ENCODE measurements around the gene KPNA3.
"Not testable (repeated sequence)": the region's sequence is repeated elsewhere in the genome, so short reads cannot be mapped to it uniquely, and the experiment has no call there.

The KPNA3 gene

GRCh38 chr13:49749848-49750247, 42.6 kb downstream of the KPNA3 start:
- DNase-seq (ENCODE audit: low read depth) = no peak

GRCh38 chr13:49746111-49746510, 46.4 kb downstream of the KPNA3 start:
- no peak for DNase-seq (ENCODE audit: low read depth)

- no peak for DNase-seq (ENCODE audit: low read depth)
Measured at GRCh38 chr13:49740870-49741269, 51.6 kb downstream of the KPNA3 start.

- no peak for DNase-seq (ENCODE audit: low read depth)
Measured at GRCh38 chr13:49739498-49740187, 52.8 kb downstream of the KPNA3 start.

GRCh38 chr13:49733181-49733951, 59.1 kb downstream of the KPNA3 start:
- no peak for DNase-seq (ENCODE audit: low read depth)

GRCh38 chr13:49731766-49732165, 60.7 kb downstream of the KPNA3 start:
- DNase-seq (ENCODE audit: low read depth) = no peak

GRCh38 chr13:49716615-49717014, 75.9 kb downstream of the KPNA3 start:
- no peak for DNase-seq (ENCODE audit: low read depth)

GRCh38 chr13:49714757-49715156, 77.7 kb downstream of the KPNA3 start:
- no peak for DNase-seq (ENCODE audit: low read depth)

GRCh38 chr13:49711218-49711863, 81.1 kb downstream of the KPNA3 start:
- DNase-seq (ENCODE audit: low read depth) = no peak

GRCh38 chr13:49704264-49704663, 88.2 kb downstream of the KPNA3 start:
- DNase-seq (ENCODE audit: low read depth) = not testable (repeated sequence)

- no peak for DNase-seq (ENCODE audit: low read depth)
Measured at GRCh38 chr13:49701491-49701890, 91.0 kb downstream of the KPNA3 start.

GRCh38 chr13:49697468-49697867, 95.0 kb downstream of the KPNA3 start:
- DNase-seq (ENCODE audit: low read depth) = no peak

- DNase-seq (ENCODE audit: low read depth) = no peak
Measured at GRCh38 chr13:49694446-49694845, 98.0 kb downstream of the KPNA3 start.

GRCh38 chr13:49693877-49694276, 98.6 kb downstream of the KPNA3 start:
- DNase-seq (ENCODE audit: low read depth) = no peak

- no peak for DNase-seq (ENCODE audit: low read depth)
Measured at GRCh38 chr13:49693191-49693733, 99.2 kb downstream of the KPNA3 start.

- peak; percentile 84 for DNase-seq (ENCODE audit: low read depth)
Measured at GRCh38 chr13:49690995-49691784, 101.3 kb downstream of the KPNA3 start, which contains the start of gene EBPL. EBPL (minus strand) TSS chr13:49691486; CDS start chr13:49691424, 62 bp downstream.

- DNase-seq (ENCODE audit: low read depth) = no peak
Measured at GRCh38 chr13:49690133-49690994, 102.1 kb downstream of the KPNA3 start.

GRCh38 chr13:49683489-49683888, 109.0 kb downstream of the KPNA3 start:
- no peak for DNase-seq (ENCODE audit: low read depth)

GRCh38 chr13:49681842-49682435, 110.5 kb downstream of the KPNA3 start:
- no peak for DNase-seq (ENCODE audit: low read depth)

- no peak for DNase-seq (ENCODE audit: low read depth)
Measured at GRCh38 chr13:49679246-49679645, 113.2 kb downstream of the KPNA3 start.

Data from activated T-cell treated with anti-CD3 and anti-CD28 coated beads for 1 hour (primary cell).